Stimulated activated effector memory CD8-positive, alpha-beta T cell treated with anti-CD3 and anti-CD28 coated beads, Interleukin-12 subunit alpha, Interleukin-12 subunit beta, amount 100 ng/mL, for 72 hours (primary cell): ENCODE measurements around the gene MOK.
"Not testable (repeated sequence)": the region's sequence is repeated elsewhere in the genome, so short reads cannot be mapped to it uniquely, and the experiment has no call there.

Source experiments
- ATAC-seq: fragments of 150-1000 bp; cut with Tn5 transposase; 2 replicates; pipeline ENCODE4 v1.10.0; 2021
- DNase-seq, 2 donors: peaks; one replicate each; pipeline ENCODE4 v3.0.0; 2021 to 2022; ENCODE audit warnings: low spot score in 2 of 2
- H3K27ac Mint-ChIP-seq: one replicate; pipeline ENCODE4 v1.8.0; 2022; ENCODE audit warnings: mild to moderate bottlenecking, mixed read lengths
- H3K36me3 Mint-ChIP-seq: one replicate; pipeline ENCODE4 v1.8.0; 2022; ENCODE audit warnings: mild to moderate bottlenecking, mixed read lengths
- H3K4me1 Mint-ChIP-seq: one replicate; pipeline ENCODE4 v1.8.0; 2022; ENCODE audit warnings: mixed read lengths
- H3K4me3 Mint-ChIP-seq: one replicate; pipeline ENCODE4 v1.8.0; 2022; ENCODE audit warnings: mild to moderate bottlenecking, mixed read lengths
- H3K9me3 Mint-ChIP-seq: one replicate; pipeline ENCODE4 v1.8.0; 2022; ENCODE audit warnings: mixed read lengths

MOK gene

DNA sequence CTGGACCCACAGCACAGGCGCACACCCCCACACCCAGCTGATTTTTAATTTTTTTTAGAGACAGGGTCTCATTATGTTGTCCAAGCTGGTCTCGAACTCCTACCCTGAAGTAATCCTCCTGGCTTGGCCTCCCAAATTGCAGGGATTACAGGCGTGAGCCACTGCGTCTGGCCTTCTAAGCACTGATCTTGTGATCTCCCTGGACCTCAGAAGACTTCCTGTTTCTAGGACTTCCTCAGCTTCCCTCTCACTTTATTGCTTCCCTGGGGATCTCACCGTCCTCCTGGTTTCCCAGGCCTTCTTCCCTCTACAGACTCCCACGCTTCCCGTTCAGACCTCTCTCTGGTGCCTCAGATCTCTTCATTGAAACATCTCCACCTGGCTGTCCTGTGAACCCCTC is 28.4 kb upstream of the MOK start:
- Mint-ChIP-seq H3K27ac (peak overlapping the region; percentile 30), H3K9me3 (no peaks in the 10 kb centered on the region), H3K4me3 (no peak overlapping the region), H3K36me3 (peaks cover 64% of the 10 kb centered on the region), H3K4me1 (no peaks in the 10 kb centered on the region)
- no peak for DNase-seq
- no peak for ATAC-seq

DNA sequence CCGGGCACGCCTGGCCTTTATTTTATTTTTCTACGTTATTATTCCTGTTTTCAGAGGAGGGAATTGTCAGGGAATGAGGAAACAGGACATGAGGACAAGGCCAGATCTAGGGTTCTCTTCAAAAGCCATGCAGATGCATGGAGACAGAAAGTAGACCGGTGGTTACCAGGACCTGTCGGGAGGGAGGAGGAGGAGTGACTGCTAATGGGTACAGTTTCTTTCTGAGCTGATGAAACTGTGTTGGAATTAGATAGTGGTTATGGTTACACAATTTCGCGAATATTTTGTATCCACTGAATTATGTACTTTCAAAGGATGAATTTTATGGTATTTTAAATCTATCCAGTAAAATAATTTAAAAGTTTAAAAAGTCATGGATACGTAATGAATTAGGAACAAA is 25.8 kb upstream of the MOK start:
- ATAC-seq, result no peak
- no peak overlapping the region for H3K4me3 Mint-ChIP-seq
- no peaks in the 10 kb centered on the region for H3K4me1 Mint-ChIP-seq
- no peak for DNase-seq
- H3K27ac Mint-ChIP-seq, result no peak overlapping the region
- no peaks in the 10 kb centered on the region for H3K9me3 Mint-ChIP-seq
- H3K36me3 Mint-ChIP-seq, result peaks cover 44% of the 10 kb centered on the region

DNA sequence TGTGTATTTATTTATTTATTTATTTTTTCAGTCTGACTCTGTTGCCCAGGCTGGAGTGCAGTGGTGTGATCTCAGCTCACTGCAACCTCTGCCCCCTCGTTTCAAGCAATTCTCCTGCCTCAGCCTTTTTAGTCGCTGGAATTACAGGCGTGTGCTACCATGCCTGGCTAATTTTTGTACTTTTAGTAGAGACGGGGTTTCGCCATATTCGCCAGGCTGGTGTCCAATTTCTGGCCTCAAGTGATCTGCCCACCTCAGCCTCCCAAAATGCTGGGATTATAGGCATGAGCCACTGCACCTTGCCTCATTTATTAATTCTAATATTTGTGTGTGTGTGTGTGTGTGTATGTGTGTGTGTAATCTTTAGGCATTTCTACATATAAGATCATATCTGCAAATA is 24.4 kb upstream of the MOK start:
- H3K4me1 Mint-ChIP-seq, H3K27ac Mint-ChIP-seq, ATAC-seq, DNase-seq, H3K4me3 Mint-ChIP-seq, H3K9me3 Mint-ChIP-seq: not testable (repeated sequence)
- H3K36me3 Mint-ChIP-seq, result peaks cover 30% of the 10 kb centered on the region

DNA sequence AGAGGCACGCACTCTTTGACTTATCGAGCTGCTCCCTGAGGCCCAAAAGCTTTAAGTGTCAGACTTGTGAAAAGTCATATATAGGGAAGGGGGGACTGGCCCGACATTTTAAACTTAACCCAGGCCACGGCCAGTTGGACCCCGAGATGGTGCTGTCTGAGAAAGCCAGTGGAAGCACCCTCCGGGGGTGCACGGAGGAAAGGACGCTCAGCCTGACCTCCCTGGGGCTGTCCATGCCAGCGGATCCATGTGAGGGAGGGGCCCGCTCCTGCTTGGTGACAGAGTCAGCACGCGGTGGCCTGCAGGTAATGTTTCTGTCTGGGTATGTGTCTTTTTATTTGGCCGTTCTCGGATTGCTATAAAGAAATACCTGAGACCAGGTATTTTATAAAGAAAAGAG is 21.6 kb upstream of the MOK start:
- Mint-ChIP-seq H3K4me1 (no peaks in the 10 kb centered on the region), H3K36me3 (peaks cover 12% of the 10 kb centered on the region), H3K27ac (no peak overlapping the region), H3K9me3 (no peaks in the 10 kb centered on the region), H3K4me3 (no peak overlapping the region)
- DNase-seq (no peak), ATAC-seq (no peak)

DNA sequence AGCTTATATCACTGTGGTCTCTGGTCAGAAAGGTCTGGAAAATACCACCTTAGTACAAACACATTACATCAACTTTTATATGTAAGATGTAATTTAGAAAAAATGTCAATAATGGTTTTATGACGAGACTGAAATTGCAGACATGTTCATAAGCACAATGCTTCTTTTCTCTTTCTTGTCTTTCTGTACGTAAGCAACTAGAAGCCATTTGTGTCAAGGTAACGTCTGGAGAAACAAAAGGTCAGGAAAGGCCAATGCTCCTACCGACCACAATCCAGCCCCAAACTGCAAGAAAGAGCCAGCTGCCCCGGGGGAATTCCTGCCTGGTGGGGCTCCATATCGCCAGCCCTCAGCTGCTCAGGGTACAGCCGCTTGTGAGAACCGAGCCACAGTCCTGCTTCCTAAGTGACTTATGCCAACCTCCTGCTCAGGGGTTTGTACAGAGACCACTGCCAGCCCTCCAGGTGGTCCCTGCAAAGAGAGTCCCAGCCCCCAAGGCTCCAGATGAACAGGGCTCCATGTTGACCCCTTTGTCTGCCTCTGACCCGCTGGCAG is 20.9 kb upstream of the MOK start:
- DNase-seq, result no peak
- Mint-ChIP-seq H3K4me3 (no peak overlapping the region), H3K4me1 (no peaks in the 10 kb centered on the region), H3K27ac (no peak overlapping the region), H3K9me3 (no peaks in the 10 kb centered on the region), H3K36me3 (peaks cover 6% of the 10 kb centered on the region)
- no peak for ATAC-seq

DNA sequence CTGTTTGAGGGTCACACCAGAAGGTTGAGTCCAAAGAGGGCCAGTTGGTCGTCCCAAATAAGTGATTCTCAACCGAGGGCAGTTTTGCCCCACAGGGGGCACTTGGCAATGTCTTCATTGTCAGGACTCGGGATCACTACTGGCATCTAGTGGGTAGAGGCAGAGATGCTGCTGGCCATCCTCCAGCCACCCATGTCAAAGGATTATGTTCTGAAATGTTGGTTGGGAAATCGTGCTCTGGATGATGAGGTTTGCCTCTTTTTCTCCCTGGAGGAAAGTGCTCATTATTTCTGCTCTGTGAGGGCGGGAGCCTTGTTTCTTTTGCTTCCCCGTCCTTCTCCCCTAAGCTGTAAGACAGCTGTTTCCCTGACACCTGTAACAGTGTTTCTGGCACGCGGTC is 18.1 kb upstream of the MOK start:
- H3K4me1 Mint-ChIP-seq, result peaks cover 13% of the 10 kb centered on the region
- H3K36me3 Mint-ChIP-seq, result peaks cover 18% of the 10 kb centered on the region
- H3K9me3 Mint-ChIP-seq, result no peaks in the 10 kb centered on the region
- no peak for DNase-seq
- no peak overlapping the region for H3K4me3 Mint-ChIP-seq
- H3K27ac Mint-ChIP-seq, result peak overlapping the region; percentile 61
- no peak for ATAC-seq

DNA sequence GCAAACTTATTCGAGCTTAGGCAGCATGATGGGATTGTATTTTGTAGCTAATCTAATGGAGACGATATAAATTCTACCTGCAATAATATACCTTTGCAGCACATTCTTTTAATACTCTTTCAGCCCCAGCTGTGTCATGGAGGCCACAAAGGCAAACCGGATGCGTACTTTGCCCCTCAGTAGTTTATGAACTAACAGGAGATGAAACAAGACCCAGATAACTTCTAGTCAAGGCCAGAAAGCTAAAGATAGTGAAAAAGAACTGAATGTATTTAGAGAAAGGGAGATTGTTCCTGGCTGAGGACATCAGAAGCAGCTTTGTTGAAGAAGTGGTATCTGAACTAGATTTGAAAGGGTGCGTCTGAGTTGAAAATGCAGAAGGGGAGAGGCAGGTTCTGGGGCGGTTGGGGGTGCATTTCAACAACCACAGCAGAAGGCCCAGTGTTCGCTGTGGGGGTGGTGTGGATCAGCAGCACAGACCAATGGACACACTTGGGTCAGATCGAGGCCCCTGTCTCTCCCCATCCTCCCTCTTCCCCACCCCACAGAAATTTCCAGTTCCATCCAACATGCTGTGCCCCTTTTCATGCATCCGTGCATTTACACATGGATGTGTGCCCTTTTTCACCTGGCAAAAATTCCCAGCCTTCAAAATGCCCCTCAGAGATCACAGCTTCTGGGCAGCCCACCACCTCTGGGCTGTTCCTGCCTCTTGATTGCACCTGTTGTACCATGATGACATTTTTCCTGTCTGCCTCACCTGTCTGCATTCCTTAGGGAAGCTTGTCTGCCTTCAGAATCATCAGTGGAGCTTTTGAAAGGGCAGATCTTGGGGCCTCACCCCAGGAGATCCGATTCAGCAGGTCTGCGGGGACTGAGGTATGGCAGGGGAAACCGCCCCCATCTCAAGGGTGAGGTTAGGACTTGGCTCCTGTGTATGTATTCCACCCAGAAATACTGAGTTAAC is 16.8 kb upstream of the MOK start:
- H3K27ac Mint-ChIP-seq, result peak overlapping the region; percentile 63
- peaks cover 27% of the 10 kb centered on the region for H3K4me1 Mint-ChIP-seq
- no peak overlapping the region for H3K4me3 Mint-ChIP-seq
- H3K9me3 Mint-ChIP-seq, result no peaks in the 10 kb centered on the region
- DNase-seq (no peak), ATAC-seq (no peak)
- H3K36me3 Mint-ChIP-seq, result peaks cover 30% of the 10 kb centered on the region

DNA sequence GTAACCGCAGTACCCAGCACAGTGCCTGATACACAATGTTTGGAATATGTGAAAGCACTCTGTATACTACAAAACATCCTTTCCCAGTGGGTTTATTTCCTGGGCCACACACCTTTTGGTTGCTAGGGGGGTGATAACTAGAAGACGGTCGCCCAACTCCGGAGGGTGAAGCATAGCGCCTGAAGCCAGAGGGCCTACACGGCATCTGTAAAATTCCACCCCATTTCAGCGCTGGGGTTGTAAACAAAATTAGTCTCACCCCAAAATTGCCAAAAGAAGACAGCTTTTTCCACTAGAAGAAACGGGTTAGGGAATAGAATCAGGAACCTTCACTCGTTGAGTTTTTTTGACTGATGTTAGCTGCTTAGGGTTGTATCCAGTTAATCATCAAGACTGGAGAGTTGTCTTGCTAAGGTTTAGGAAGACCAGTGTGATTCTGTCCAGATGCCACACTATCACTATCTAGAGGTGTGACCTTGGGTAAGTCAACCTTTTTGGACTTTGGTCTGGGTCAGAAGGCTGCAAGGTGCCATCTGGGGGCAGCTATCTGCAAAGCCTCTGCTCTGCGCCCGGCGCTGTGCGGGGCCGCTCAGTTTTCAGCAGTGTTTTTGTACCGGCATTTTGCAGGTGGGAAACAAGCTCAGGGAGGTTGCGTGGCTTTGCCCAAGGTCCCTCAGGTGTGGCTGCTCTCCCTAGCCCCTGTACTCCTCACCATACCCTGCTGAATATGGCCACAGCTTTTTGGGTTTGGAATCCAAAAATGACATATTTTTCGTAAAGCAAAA is 15.9 kb upstream of the MOK start:
- no peaks in the 10 kb centered on the region for H3K9me3 Mint-ChIP-seq
- H3K36me3 Mint-ChIP-seq, result peaks cover 33% of the 10 kb centered on the region
- peak overlapping the region; percentile 95 for H3K4me3 Mint-ChIP-seq
- peak overlapping the region; percentile 100 for H3K27ac Mint-ChIP-seq
- H3K4me1 Mint-ChIP-seq, result peaks cover 30% of the 10 kb centered on the region
- ATAC-seq (no peak), DNase-seq (no peak)

DNA sequence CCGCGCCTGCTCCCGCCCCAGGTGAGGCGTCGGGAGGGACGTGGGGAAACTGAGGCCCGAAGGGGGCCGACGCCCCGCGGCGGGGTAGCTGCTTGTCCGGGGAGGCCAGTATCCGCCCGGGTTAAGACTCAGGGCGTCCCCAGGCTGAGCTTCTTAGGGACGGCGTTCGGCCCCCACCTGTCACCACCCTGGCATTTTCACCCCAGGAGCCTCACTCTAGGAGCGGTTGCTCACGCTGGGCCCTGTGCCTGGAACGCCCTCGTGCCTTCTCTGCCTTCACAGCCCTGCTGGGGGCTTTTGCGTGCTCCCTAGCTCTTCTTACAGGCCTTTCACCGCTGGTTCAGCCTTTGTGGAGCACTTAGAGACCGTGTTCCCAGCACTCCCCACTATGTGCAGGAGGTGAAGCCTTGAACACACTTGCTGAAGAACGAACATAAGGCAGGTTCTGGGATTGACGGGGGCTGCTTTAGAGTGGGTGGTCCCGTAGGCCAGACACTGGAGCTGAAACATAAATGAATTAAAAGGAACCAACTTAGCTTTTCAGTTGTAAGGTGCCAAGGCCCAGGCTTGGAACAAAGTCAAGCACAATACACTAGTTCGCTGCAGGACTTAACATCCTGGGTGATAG is 15.2 kb upstream of the MOK start:
- ATAC-seq, result peak; percentile 53
- Mint-ChIP-seq H3K9me3 (no peaks in the 10 kb centered on the region), H3K27ac (peak overlapping the region; percentile 100), H3K4me3 (peak overlapping the region; percentile 95), H3K4me1 (peaks cover 34% of the 10 kb centered on the region), H3K36me3 (peaks cover 33% of the 10 kb centered on the region)
- peak; percentile 29 to 74 for DNase-seq

DNA sequence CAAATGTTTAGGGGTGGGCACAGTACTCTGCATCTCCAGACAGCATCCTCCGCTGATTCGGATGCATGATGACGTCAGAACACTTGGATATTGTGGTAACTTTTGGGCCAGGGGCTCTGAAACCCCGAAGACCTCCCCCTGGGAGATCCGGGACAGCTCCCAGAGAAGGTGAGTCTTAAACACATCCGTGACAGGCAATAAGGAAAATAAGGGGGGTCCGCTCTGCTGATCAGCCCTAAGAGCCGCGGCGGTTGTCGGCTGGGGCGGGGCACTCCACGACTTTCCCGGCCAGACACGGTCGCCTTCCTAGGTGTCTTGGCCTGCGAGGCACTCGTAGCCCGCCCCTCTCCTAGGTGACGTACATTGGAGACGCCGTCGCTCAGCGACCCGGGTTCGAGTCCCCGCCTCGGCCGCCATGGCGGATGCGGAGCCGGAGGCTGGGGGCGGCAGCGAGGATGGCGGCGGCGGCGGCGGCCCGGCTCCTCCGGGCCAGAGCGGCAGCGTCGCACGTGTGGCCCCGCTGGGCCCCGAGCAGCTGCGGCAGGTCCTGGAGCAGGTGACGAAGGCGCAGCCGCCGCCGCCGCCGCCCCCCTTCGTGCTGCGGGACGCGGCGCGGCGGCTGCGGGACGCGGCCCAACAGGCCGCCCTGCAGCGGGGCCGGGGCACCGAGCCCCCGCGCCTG is 14.5 kb upstream of the MOK start, which contains the start of gene ZNF839:
TSS of gene ZNF839 (plus strand) at position 396 of the 682 bp plus-strand sequence. CDS start at position 416, 20 bp downstream.
- no peaks in the 10 kb centered on the region for H3K9me3 Mint-ChIP-seq
- ATAC-seq (peak; percentile 85), DNase-seq (peak; percentile 95 to 97)
- H3K4me3 Mint-ChIP-seq, result peak within 1 kb of the TSS; percentile 95
- peak within 1 kb of the TSS; percentile 100 for H3K27ac Mint-ChIP-seq
- H3K4me1 Mint-ChIP-seq, result peaks cover 40% of the 10 kb centered on the region
- peaks cover 36% of the 10 kb centered on the region for H3K36me3 Mint-ChIP-seq

DNA sequence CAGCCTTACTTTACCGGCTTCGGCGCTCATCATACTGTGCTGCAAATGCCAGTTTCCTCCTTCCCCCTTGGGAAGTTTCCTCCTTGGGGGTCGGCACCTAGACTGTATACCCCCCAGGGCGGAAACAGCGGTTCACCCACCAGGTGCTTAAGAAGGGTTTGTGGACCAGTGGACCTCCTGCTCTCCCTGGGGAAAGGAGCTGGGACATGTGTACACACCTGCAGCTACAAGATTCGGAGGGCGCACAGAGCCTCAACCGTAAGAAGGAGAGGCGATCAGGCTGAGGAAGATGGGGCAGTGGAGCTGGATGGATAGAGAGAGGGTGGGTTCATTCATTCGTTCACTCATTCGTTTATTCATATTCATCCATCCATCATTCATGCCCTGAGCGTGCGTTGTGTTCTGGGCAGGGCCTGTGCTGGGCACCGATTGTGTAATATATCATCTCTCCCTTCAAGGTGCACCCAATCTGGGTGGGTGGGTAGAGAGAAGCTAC is 13.9 kb upstream of the MOK start:
- no peaks in the 10 kb centered on the region for H3K9me3 Mint-ChIP-seq
- H3K4me3 Mint-ChIP-seq, result peak overlapping the region; percentile 95
- ATAC-seq, result no peak
- DNase-seq, result no peak
- H3K4me1 Mint-ChIP-seq, result peaks cover 47% of the 10 kb centered on the region
- H3K27ac Mint-ChIP-seq, result peak overlapping the region; percentile 100
- H3K36me3 Mint-ChIP-seq, result peaks cover 39% of the 10 kb centered on the region

DNA sequence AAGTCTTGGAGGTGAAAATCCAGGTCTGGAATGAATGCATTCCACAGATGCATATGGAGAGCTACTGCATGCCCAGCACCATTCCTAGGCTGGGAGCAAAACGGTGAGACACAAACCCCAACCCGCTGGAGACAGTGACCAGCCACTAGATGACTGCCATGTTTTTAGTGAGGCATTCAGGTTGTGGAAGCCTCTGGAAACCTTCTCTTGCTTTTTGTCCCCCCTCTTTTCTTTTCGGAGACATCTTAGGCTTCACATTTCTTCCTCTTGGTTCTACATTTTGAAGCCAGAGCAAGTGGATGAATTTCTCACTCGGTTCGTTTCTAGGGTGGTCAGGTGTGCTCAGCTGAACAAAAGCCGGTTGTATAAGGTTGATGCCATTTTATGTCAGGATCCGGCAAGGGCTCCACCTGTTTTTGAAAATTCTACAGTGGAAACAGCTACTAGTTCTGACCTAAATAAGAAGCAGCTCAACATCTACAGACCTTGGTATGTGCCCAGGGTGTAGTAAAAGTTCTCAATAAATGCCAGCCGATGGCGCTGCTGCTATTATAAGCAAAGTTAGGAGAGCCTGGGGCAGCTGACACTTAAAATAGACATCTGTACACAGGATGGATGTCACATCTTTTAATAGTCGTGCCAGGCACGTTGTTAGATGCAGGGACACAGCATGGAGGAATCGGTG is 12.7 kb upstream of the MOK start:
- no peaks in the 10 kb centered on the region for H3K9me3 Mint-ChIP-seq
- peak overlapping the region; percentile 100 for H3K27ac Mint-ChIP-seq
- peak overlapping the region; percentile 95 for H3K4me3 Mint-ChIP-seq
- H3K4me1 Mint-ChIP-seq, result peaks cover 50% of the 10 kb centered on the region
- ATAC-seq, result no peak
- no peak for DNase-seq
- peaks cover 39% of the 10 kb centered on the region for H3K36me3 Mint-ChIP-seq

DNA sequence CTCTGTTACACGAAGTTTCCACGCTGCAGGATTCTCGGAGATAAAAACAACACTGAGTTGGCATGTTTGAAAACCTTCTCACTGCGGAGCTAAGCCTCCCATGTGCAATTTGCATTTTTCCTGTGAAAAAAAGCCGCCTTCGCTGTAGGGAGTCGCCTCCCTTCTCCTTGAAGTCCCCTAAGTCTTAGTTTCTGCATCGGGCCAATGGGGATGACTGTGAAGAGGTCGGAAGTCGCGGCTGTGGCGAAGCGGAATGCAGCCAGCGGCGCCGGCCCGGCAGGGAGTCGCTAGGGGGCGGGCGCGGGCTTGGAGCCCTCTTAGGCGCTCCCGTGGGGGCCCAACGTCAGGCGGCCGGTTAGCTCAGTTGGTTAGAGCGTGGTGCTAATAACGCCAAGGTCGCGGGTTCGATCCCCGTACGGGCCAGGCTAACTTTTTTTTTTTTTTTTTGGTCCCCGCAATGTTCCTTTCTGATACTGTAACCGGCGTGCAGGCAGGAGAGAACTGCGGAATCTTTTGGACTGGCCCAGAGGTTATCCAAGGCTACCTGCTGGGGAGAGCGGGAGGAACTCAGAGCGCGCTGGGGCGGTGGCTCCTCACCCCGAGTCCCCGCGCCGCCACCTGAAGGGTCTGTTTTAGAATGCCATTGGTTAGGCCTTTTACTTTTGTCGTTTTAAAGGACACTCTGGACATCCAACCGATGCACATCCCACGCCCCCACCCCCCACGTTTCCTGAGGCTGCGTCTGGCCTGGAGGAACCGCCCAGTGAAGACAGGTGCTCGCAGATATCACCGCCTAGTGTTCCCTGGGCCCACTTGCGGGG is 12.0 kb upstream of the MOK start:
- peaks cover 50% of the 10 kb centered on the region for H3K4me1 Mint-ChIP-seq
- peaks cover 39% of the 10 kb centered on the region for H3K36me3 Mint-ChIP-seq
- ATAC-seq, result peak; percentile 80
- no peaks in the 10 kb centered on the region for H3K9me3 Mint-ChIP-seq
- peak overlapping the region; percentile 100 for H3K27ac Mint-ChIP-seq
- peak overlapping the region; percentile 95 for H3K4me3 Mint-ChIP-seq
- DNase-seq, result peak; percentile 99 to 100
